A549 (cell line): ENCODE measurements around the gene MAP3K12. TPM values are rescaled to one million over a fixed set of nuclear protein-coding genes. Genes with fewer than 3 reads are reported as not detected.

Source experiments
- ATAC-seq, 2 experiments: fragments of 200-7000 bp in 1 of 2; fragments of >200 bp in 1 of 2; cut with Nextera tagmentation in 1 of 2; cut with Tn5 transposase in 1 of 2; 3 replicates each; pipeline versions ENCODE4 v1.8.0 to v1.9.1; 2018 to 2020; ENCODE audit warnings: mild to moderate bottlenecking in 1 of 2, moderate library complexity in 1 of 2
- CTCF ChIA-PET: fragments of 300-600 bp; sonication (Branson Sonifier 250); formaldehyde crosslinking; extraction: SDS; loops from one replicate; lab custom pipeline; 2021; ENCODE audit warnings: antibody characterized with exemption, inconsistent platforms; lab: Yijun Ruan, JAX
- POLR2A ChIA-PET: fragments of 350-600 bp; formaldehyde crosslinking; extraction: SDS; loops from one replicate; lab custom pipeline; 2021; ENCODE audit warnings: antibody characterized with exemption, inconsistent platforms; lab: Yijun Ruan, JAX
- DNase-seq, 2 experiments: peaks; one replicate each; pipeline versions ENCODE4 v3.0.0 to v3.0.0-alpha.2; 2011 to 2016; ENCODE audit warnings: low read depth in 1 of 2, low spot score in 1 of 2
- FAIRE-seq: peaks from 2 replicates; lab custom pipeline; 2011; peaks lifted over from hg19 to GRCh38; lab: Jason Lieb, UNC
- H3K27ac ChIP-seq, 2 experiments: fragments of >200 bp; sonication (Bioruptor Twin); formaldehyde crosslinking; 3 replicates each; pipeline ENCODE4 v1.5.1; 2016 to 2017
- H3K4me1 ChIP-seq: fragments of >200 bp; sonication (Bioruptor Twin); formaldehyde crosslinking; 3 replicates; pipeline ENCODE4 v1.6.1; 2016
- H3K4me2 ChIP-seq: fragments of >200 bp; sonication (Bioruptor Twin); formaldehyde crosslinking; 3 replicates; pipeline ENCODE4 v1.6.1; 2016
- H3K4me3 ChIP-seq: fragments of >200 bp; sonication (Bioruptor Twin); formaldehyde crosslinking; 3 replicates; pipeline ENCODE4 v1.5.1; 2016
- H3K9me3 ChIP-seq: fragments of >200 bp; sonication (Bioruptor Twin); formaldehyde crosslinking; 3 replicates; pipeline ENCODE4 v1.6.1; 2016
- BCL3 ChIP-seq: fragments of >200 bp; sonication (Bioruptor Twin); formaldehyde crosslinking; IDR thresholded peaks from 3 replicates; pipeline ENCODE4 v1.6.1; 2016
- ESRRA ChIP-seq: fragments of 150-350 bp; IDR thresholded peaks from 2 replicates; pipeline ENCODE4 v1.6.1; 2014; ENCODE audit warnings: mild to moderate bottlenecking, low read length, borderline replicate concordance
- HOXB5 ChIP-seq: fragments of 250-450 bp; sonication (Bioruptor Pico); IDR thresholded peaks from 2 replicates; pipeline ENCODE4 v1.5.0; 2020; ENCODE audit warnings: mild to moderate bottlenecking, moderate library complexity
- MAZ ChIP-seq: fragments of 150-350 bp; IDR thresholded peaks from 2 replicates; pipeline ENCODE4 v1.6.1; 2014; ENCODE audit warnings: antibody characterized with exemption, low read depth, low read length, borderline replicate concordance
- NFE2L2 ChIP-seq: fragments of 150-350 bp; conservative IDR thresholded peaks from 2 replicates; pipeline ENCODE4 v1.6.1; 2014; ENCODE audit warnings: low read length
- POLR2AphosphoS2 ChIP-seq: conservative IDR thresholded peaks from 2 replicates; pipeline ENCODE4 v1.6.1; 2012; ENCODE audit warnings: low read length, improper control_type of control experiment, inconsistent platforms
- RAD21 ChIP-seq, 2 experiments: fragments of >200 bp in 1 of 2; sonication (Bioruptor Twin) in 1 of 2; formaldehyde crosslinking in 1 of 2; IDR thresholded peaks in 1 of 2; conservative IDR thresholded peaks in 1 of 2; 2 replicates in 1 of 2; 3 replicates in 1 of 2; pipeline ENCODE4 v1.6.1; 2012 to 2018; ENCODE audit warnings: inconsistent platforms in 1 of 2
- RFX5 ChIP-seq: fragments of 450-650 bp; IDR thresholded peaks from 2 replicates; pipeline ENCODE4 v1.7.1; 2014; ENCODE audit warnings: antibody characterized with exemption, mild to moderate bottlenecking, moderate library complexity
- WGBS: methylation state at CpG from one replicate; pipeline ENCODE4 v1.1.6; 2017; ENCODE audit errors: missing lambda C conversion rate; 5-methylcytosine and 5-hydroxymethylcytosine counted together
- polyA plus RNA-seq, 4 experiments: library from polyadenylated mRNA; depleted of rRNA in 3 of 4; stranded (reverse); fragments of >200 nt; fragmentation: RNase III in 1 of 4; extraction: RNeasy Plus Mini Kit Qiagen cat#74134 plus additional on column Dnase treatment in 1 of 4; gene quantifications; 2 replicates in 3 of 4; 3 replicates in 1 of 4; pipeline ENCODE4 v1.2.3, GENCODE V29; 2011 to 2017
- TF ChIP-seq, protein P1 (sequence below): IDR thresholded peaks from 2 replicates; pipeline ENCODE4 v1.6.1; 2012; ENCODE audit warnings: low read depth, borderline replicate concordance
- TF ChIP-seq, protein P2 (sequence below): fragments of 200-600 bp; sonication (generic); IDR thresholded peaks from 2 replicates; pipeline ENCODE4 v1.6.1; 2016; ENCODE audit warnings: antibody characterized with exemption, mild to moderate bottlenecking, moderate library complexity

MAP3K12 gene
- polyA plus RNA-seq, 2 of the 4 experiments (the other 2 are of a cell fraction) = 18.7 to 21.9 TPM

DNA sequence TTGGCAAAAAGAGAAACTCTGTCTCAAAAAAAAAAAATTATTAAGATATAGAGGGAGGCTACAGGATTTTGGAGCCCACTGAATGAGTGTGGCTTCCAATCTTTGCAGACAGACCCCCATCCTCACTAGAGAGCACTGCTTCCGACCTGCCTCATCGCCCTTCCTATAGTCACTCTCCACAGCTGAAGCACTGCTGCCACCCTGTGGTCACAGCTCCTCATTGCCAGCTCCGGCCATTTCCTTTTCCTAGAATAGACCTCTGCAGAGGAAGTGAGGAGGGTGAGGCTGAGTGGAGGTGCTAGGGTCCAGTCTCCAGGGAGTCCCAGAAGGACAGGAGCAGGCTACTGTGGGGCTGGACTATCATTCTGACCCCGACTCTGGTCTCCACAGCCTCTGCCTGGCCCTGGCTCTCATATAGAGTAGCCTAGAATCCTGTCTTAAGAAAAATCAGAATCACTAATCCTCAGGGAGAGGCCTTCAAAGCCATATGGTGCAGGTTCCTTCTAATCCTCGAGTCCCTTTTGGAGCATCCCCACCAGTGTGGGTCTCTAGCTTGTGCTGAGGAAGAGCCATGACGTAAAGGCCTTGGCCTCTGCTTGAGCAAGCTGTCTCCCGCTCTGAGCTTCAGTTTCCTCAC lies 9.4 kb upstream of the MAP3K12 start (continued):
- no peak for TF ChIP-seq HOXB5 (CRISPR knock-in tag)

- Histone ChIP-seq H3K27ac (no peak overlapping the region), H3K4me3 (no peak overlapping the region)
- FAIRE-seq = no peak
- TF ChIP-seq ESRRA = no peak
- no peak for TF ChIP-seq RAD21 (conservative IDR thresholded peaks at IDR 0.05 in 1 of 2, IDR thresholded peaks at IDR 0.05 in 1 of 2)
- TF ChIP-seq BCL3 = no peak
- no peak for TF ChIP-seq RFX5
- TF ChIP-seq, protein P1, sequence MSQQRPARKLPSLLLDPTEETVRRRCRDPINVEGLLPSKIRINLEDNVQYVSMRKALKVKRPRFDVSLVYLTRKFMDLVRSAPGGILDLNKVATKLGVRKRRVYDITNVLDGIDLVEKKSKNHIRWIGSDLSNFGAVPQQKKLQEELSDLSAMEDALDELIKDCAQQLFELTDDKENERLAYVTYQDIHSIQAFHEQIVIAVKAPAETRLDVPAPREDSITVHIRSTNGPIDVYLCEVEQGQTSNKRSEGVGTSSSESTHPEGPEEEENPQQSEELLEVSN = no peak
- no peak for TF ChIP-seq NFE2L2
- TF ChIP-seq, all 56 proteins: peak for 0
- no peak overlapping the region for H3K4me2 ChIP-seq
- peaks cover 12% of the 10 kb centered on the region for H3K4me1 ChIP-seq
- H3K9me3 ChIP-seq = no peaks in the 10 kb centered on the region
- ChIA-PET CTCF (interaction anchor here (1.0 to 13.1 kb wide), 9 partner anchors 10 to 296 kb away, joined by 3 to 169 read pairs (median 24); partner anchors contain the start of genes AAAS, MAP3K12 and TARBP2), POLR2A (interaction anchor here (1.5 kb wide), 1 partner anchor 26 kb away, joined by 4 read pairs; no protein-coding TSS in a partner anchor)
- ATAC-seq (no peak), DNase-seq (no peak)
- WGBS = 86% methylated on average over 4 of the region's 4 CpGs
Measured at GRCh38 chr12:53507603-53507885, 8.3 kb upstream of the MAP3K12 start.

DNA sequence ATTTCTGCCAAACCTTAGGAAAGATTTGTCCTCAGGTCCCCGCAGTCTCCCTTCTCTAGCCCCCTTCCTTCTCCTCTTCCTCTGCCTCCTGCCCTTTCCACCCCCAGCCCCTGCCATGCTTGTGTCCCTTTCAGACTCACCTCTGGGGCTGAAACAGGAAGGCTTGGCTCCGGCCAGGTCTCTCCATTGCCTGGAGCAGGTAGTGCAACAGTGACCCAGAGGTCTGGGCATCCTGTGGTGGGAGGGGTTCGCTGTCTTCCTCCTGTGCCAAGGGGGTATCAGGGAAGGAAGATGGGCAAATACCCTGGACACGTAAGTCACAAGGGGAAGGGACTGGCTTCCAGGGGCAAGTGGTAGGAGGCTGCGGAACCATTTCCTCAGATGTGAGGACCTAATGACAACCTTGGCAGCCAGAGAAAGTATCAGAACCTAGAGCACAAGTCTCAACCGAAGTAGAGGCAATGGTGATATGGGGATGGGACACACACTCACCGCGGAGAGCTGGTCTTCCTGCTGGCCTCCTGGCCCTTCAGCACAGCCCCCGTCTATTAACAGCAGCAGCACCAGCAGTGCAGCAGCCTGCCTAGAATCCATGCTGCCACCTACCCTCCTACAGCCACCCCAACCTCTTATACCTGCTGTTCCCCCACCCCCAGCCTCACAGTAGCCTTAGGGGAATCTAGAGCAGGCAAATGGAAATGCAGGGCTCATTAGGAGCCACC lies 7.8 kb upstream of the MAP3K12 start, which contains the start of gene NPFF:
NPFF (minus strand) TSS at position 604 of the 722 bp plus-strand sequence; CDS start at position 594, 10 bp downstream.
- ChIA-PET POLR2A (no interaction called here), CTCF (interaction anchor here (1.0 to 13.1 kb wide), 7 partner anchors 10 to 207 kb away, joined by 3 to 169 read pairs (median 24); partner anchors contain the start of genes AAAS, MAP3K12 and TARBP2)
- DNase-seq (no peak), ATAC-seq (no peak), FAIRE-seq (no peak)
- WGBS = 94% methylated on average over 9 of the region's 9 CpGs
- Histone ChIP-seq H3K4me1 (peaks cover 17% of the 10 kb centered on the region), H3K4me3 (no peak within 1 kb of the TSS), H3K9me3 (no peaks in the 10 kb centered on the region), H3K4me2 (no peak within 1 kb of the TSS), H3K27ac (no peak within 1 kb of the TSS)
- TF ChIP-seq POLR2AphosphoS2 (0 out of 2 replicates have a peak, but pooled peaks have one; percentile 26), MAZ (no peak)

GRCh38 chr12:53506450-53506785 lies 7.2 kb upstream of the MAP3K12 start:
- no peaks in the 10 kb centered on the region for H3K9me3 ChIP-seq
- ATAC-seq = no peak
- H3K27ac ChIP-seq = no peak overlapping the region
- 52% methylated on average over 2 of the region's 2 CpGs for WGBS
- POLR2A ChIA-PET = interaction anchor here (0.7 kb wide), 1 partner anchor 33 kb away, joined by 3 read pairs; no protein-coding TSS in a partner anchor
- DNase-seq = no peak
- H3K4me2 ChIP-seq = no peak overlapping the region
- no peak overlapping the region for H3K4me3 ChIP-seq
- CTCF ChIA-PET = interaction anchor here (1.0 to 13.1 kb wide), 4 partner anchors 12 to 180 kb away, joined by 4 to 169 read pairs (median 54); partner anchors contain the start of gene AAAS
- FAIRE-seq = no peak
- H3K4me1 ChIP-seq = peaks cover 21% of the 10 kb centered on the region
- TF ChIP-seq POLR2AphosphoS2 (no peak), HOXB5 (CRISPR knock-in tag) (no peak)
- TF ChIP-seq, protein P2, sequence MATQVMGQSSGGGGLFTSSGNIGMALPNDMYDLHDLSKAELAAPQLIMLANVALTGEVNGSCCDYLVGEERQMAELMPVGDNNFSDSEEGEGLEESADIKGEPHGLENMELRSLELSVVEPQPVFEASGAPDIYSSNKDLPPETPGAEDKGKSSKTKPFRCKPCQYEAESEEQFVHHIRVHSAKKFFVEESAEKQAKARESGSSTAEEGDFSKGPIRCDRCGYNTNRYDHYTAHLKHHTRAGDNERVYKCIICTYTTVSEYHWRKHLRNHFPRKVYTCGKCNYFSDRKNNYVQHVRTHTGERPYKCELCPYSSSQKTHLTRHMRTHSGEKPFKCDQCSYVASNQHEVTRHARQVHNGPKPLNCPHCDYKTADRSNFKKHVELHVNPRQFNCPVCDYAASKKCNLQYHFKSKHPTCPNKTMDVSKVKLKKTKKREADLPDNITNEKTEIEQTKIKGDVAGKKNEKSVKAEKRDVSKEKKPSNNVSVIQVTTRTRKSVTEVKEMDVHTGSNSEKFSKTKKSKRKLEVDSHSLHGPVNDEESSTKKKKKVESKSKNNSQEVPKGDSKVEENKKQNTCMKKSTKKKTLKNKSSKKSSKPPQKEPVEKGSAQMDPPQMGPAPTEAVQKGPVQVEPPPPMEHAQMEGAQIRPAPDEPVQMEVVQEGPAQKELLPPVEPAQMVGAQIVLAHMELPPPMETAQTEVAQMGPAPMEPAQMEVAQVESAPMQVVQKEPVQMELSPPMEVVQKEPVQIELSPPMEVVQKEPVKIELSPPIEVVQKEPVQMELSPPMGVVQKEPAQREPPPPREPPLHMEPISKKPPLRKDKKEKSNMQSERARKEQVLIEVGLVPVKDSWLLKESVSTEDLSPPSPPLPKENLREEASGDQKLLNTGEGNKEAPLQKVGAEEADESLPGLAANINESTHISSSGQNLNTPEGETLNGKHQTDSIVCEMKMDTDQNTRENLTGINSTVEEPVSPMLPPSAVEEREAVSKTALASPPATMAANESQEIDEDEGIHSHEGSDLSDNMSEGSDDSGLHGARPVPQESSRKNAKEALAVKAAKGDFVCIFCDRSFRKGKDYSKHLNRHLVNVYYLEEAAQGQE = no peak
- TF ChIP-seq, all 56 proteins: peak for 0
